HG03280 (cell line): Measurements from ENCODE around the gene CHID1.

Experiments
- ATAC-seq: cut with Tn5 transposase; IDR thresholded peaks from one replicate; pipeline ENCODE4 v1.9.1; 2021; ENCODE audit warnings: mild to moderate bottlenecking, moderate library complexity; ENCODE audit not compliant: unreplicated experiment

Gene CHID1

DNA sequence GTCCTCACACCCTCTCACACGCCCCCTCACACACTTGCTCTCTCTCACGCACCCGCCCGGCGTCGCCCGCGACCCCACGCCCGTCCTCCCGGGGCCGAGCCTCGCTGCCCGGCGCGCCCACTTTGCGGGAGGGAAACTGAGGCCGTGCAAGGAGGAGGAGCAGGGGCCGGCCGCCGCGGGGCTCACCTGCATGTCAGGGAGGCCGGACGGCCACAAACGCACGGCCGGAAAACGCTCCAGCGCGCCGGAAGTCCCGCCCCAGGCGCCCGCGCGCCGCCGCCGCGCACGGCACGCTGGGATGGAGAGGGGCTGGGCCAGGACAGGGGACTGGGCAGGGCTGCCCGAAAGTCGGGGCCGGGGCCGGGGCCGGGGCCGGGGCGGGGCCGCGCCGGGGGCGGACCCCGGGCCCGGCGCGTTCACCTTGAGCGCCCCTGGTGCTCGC, at the start of gene CHID1:
Gene CHID1, minus strand, starts transcription at position 222 of the 442 bp plus-strand sequence. CDS start 5,994 bp downstream, outside the sequence.
- ATAC-seq, result peak; percentile 93

DNA sequence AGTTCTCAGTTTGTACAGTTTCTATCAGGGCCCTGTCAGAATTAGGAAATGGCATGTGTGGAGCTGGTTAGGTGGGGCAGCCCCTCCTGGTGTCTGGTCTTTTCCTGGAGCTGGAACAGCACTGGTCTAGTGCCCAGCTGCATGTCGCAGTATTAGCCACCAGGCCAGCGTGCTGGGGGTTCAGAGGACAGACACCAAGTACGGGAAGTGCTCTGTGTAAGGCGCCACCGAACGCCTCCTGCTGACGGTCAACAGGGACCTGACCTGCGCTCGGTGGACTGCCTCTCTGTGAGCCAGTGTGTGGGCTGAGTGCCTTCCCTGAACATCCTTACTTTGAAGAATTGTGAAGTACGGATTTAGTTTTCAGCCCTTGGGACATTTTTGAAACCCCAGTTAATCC, 49.0 kb upstream of the CHID1 start:
- ATAC-seq, result no peak

DNA sequence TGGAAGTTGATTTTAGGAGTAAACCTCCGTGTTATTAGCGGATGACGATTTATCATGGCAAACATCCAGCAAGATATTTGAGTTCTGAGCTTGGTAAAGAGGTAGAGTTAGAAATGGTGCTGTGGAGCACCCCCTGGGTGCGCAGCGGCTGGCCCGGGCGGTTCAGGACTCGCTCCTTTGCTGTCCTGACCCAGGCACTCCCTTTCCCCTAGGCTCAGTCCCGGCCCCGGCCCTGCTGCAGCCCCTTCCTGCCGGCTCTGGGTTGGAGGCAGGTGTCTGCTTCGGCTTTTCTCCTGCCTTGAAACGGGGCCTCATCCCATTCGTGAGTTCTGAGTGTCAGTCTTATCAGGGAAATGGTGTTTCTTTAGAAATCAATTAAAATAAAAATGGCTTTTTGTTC, 48.4 kb upstream of the CHID1 start:
- no peak for ATAC-seq

DNA sequence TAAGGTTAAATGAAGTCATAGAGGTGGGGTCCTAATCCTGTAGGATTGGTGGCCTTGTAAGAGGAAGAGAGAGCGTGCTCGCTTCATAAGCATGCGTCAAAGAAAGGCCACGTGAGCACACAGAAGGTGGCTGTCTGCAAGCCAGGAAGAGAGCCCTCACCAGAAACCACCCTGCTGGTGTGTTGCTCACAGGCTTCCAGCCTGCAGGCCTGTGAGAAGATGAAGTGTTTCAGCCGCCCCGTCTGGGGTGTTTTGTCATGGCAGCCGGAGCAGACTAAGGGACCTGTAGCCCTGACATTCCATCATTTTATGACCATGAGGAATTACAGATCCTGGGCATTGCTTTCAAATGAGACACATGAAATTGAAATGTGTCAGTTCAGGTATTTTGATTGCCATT, 47.5 kb upstream of the CHID1 start:
- no peak for ATAC-seq

DNA sequence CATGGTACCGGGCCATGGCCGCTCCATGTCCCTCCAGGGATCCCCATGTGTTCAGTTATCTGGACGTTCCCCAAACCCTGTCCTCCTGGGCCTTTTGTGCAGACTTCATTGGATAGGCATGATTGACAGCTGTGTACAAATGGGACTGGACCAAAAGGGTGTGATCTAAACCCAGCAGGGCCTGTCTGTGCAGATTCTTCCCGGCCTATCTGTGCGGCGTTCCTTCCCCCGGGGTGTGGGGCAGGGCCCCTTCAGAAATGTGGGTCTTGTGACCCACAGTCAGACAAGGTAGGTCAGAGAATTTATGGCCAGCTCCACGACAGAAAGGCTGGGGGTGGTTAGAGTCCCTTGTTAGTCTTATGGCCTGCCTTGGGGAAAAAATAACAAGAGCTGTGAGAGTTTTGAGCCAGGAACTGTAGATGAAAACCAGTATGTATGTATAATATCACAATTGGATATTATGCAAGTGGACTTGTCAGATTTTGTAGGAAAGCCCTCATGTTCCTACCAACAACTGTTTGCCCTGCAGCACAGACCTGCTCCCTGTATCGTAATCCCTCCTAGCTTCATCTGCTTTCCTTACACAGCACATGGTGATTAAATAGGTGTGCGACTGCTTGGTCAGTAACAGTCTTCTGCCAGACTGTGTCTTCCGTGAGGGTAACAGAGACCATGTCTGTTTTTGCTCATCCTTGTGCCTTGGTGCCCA, 46.8 kb upstream of the CHID1 start:
- ATAC-seq, result no peak

DNA sequence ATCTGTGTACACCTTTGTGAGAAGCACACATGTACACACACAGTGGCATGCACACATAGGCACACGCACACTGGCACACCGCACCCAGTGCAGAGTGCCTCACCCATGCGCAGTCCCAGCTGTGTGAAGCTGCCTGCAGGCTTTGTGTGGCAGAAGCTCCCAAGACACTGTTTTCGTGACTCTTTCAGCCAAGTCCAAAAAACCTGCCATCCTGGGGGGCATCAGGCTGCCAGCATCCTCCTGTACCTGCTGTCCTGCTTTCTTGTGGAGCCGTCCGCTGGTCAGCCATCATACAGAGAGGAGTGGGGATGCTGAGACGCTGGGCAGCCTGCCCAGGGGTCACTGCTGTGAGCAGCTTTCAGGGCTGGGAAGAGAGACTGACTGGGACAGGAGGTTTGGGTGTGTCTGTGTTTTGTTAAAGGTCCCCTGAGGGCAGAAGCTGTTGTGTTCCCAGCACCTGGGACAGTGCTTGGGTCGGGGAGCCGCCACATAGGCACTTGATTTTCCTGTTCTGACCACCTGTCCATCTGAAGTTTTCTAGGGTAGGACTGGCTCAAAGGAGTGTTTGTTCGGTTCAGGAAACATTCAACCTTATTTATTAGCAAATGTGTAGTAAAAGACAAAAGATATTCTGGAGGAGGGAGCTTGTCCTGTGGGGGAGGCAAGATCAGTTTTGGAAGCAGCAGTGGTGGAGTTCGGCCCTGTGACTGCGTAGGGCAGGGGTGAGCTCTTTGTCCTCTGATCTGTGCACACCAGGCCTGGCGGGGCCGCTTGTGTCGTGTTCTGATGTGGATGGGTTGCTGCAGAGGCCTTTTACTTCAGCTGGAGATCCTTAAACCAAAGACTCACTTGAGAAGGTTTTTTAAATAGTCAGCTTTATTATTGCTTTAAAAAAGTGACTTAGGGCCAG, 44.8 kb upstream of the CHID1 start:
- no peak for ATAC-seq

DNA sequence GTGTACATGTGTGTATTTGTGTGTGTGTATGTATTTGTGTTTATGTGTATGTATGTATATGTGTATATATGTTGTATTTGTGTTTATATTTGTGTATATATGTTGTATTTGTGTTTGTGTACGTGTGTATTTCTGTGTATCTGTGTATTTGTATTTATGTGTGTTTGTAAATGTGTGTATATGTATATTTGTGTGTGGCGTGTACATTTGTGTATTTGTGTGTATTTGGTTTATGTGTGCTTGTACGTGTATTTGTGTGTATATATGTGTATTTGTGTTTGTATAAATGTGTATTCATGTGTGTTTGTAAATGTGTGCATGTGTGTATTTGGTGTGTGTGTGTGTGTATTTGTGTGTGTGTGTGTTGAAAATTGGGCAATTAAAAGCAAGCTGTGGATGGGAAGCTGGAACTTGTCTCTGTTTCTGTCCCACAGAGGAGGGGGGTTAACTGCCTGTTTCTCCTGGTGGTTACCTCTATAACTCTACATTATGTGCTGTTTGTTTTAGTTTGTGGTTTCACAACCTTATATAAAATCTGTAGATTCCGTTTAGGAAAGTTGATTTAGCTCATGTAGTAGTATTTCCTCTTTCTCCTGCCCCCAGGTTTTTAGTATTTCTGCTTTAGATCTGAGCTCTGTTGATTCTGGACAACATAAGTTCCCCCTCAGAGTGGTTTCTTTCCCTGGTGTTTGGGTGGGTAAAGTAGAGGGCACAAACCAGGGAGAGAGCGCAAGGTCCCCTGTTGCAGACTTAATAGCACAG, 44.0 kb upstream of the CHID1 start:
- ATAC-seq, result no peak

DNA sequence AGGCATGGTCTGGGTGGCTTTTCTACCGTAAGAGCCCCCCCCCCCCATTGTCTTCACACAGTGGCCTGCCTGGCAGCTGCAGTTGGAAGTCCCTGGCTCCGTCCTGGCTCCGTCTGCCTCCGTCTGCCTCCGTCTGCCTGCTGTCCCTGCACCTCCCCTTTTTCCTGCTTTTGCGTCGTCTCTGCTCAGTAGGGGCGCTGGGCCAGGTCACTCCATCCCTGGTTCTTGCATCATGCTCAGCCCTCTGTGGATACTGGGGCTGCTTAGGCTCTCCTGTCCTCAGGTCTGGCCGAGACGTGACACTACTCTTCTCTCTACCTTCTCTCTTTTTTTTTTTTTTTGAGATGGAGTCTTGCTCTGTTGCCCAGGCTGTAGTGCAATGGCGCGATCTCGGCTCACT, 42.9 kb upstream of the CHID1 start:
- no peak for ATAC-seq

DNA sequence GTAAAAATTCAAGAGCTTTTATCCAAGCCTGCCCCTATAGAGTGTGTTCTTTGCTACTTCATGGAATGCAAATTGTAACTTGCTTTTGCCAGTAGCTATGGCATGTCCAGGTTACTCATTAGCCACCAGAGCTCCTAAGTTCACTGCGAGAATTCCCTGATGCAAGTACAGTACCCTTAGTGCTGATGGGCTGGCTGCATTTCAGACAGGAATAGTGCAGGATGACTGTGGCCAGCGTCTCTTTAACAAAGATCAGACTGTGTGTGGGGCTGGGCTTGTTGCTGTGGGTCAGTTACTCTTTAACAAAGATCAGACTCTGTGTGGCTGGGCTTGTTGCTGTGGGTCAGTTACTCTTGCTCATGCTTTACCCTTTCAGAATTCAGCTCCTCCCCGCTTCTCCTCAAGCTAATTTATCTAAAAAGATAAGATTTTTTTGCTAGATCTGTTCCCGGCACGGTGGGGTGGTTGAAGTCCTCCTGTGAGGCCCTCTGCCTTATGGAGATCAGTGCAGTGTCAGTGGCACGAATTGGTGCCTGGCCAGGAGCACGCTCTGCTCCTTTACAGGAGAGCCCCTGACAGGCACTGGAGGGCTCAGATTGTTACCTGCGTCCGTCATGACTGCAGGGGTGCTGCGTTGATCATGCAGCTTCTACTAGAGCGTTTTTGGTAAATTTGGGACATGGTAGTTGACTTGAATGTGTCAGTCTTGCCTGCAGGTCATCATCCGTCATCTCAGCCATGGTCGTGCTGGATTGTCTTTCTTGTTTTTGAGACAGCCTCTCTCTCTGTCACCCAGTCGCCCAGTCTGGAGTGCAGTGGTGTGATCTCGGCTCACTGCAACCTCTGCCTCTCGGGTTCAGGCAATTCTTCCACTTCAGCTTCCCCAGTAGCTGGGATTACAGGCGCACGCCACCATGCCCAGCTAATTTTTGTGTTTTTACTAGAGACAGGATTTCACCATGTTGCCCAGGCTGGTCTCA, 42.1 kb upstream of the CHID1 start:
- ATAC-seq, result no peak

DNA sequence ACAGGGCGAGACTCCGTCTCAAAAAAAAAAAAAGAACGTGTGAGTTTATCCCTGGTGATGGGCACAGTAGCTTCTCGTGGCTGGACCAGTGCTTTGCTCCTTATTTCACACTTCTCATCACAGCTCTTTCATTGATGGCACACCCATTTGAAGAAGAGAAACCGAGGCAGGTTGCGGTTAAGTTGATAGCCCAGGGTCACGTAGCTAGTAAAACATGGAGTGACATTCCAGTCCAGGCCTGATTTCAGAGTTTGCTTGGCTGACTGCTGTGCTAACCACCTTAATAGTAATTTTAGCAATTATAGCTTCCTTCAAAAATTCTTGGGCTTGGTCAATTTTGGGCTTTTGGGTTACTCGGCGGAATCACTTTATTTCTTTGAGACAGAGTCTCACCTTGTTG, 40.9 kb upstream of the CHID1 start:
- ATAC-seq, result no peak

DNA sequence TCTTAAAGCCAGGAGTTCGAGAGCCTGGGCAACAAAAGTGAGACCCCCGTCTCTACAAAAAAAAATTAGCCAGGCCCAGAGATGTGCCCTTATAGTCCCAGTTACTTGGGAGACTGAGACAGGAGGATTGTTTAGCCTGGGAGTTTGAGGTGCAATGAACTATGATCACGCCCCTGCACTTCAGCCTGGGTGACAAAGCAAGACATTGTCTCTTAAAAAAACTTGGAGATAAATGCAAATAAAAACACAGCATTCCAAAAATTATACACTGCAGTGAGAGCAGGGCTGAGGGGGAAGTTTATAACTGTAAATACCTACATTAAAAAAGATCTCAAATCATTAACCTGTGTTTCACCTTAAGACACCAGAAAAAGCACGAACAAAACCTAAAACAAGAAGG, 37.1 kb upstream of the CHID1 start:
- ATAC-seq, result no peak

DNA sequence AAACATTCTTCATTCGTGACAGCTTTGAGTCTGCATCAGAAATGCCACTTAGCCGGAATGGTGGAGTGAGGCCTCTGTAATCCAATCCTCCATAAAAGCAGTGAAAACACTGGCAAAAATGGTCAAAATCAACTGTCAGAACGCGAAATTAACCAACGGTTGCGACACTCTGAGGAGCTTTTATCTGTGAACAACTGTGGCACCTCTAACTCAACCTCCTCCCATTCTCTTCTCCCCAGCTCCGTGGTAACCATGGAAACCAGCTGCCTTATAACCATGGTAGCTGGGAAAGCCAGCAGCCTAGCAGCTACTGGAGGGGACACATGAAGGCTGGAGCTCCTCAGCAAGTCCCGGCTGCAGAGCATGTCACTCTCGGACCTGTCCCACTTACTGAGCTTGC, 35.4 kb upstream of the CHID1 start:
- ATAC-seq, result no peak

DNA sequence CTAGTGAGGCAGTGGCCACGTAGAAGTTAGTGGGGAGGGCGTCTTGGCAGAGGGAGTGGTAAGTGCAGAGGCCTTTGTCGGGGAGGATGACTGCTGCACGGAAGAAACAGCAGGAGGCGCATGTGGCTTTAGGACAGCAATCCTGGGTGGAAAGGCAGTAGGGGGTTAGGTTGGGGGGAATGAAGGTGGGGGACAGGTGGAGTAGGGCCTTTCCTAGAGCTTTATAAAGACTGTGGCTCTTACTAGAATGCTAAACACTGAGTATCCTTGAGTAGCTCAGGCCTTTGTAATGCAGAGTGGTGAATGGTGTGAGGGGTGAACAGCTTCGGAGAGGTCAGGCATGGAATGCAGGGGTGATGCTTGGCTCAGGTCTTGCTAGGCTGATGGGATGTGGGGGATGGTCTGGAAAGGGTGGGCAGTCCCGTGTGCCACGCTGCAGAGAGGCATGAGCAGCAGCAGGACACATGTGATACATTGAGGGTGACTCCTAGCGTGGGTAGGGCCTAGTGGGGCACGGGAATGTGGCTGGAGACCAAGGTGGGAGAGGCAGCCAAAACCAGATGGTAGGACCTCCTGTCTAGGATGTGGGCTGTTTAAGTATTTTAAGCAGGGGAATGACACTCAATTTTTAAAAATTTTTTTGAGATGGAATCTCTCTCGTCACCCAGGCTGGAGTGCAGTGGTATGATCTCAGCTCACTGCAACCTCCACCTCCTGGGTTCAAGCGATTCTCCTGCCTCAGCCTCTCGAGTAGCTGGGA, 34.3 kb upstream of the CHID1 start:
- no peak for ATAC-seq

DNA sequence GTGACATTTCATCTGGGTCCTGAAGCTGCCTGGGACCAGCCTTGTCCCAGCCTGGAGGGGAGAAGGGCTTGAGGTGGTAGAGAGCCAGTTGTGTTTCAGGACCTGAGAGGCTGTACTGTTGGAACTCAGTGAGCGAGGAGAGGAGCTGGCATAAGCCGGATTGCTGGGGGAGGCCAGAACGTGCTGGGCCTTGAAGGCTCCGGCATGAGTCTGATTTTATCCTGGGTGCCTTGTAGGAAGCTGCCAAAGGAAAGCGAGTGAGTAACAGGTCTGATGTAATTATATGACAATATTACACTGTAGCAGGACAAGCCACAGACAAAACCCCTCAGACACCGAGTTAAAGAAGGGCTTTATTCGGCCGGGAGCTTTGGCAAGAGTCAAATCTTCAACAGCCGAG, 32.2 kb upstream of the CHID1 start:
- no peak for ATAC-seq

DNA sequence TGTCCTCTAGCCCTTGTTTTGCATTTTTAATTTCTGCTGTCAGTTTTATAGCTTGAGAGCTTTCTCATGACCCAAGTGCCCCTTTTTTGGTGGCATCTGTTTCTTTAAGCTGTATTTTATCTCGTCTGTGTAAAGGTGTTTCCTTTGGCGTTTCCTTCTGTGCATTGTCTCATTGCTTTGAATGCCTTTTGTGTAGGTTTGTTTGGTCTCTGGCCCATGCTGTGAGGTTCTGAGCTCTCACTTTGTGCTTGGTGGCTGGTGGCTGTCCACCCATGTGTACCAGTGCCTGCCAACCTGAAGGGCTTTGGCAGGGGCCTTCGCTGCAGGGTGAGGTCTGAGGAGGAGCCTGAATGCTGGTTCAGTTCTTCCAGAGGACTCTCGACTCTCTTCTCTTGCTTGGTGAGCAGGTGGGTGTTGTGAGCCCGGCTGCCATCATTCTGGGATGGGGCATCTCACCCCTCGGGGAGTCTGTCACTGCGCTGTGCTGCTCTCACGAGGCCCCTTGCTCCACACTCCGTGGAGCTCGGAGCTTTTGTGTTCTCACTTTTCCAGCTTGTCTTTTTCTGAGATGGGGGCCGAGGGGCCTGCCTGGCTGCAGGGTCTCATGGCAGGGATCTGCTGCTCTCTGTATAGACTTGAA, 30.0 kb upstream of the CHID1 start:
- ATAC-seq, result no peak

DNA sequence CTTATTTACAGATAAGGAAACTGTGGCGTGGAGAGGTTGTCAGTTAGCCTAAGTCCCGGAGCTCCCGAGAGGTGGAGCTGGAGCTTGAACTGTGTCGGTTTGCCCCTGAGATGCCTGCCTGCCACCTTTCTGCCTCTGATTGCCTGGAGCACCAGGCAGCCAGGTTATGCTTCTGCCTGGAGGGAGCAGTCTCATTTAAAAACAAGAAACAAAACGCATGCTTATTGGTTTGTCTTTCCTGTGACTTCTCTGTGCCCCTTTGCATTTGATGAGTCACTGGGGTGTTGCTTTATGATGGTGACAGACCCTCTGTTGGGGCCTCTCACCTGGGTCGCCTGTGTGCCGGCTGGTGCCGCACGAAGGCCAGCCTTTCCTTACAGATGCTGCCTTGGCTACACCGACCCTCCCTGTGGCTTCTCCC, 27.2 kb upstream of the CHID1 start:
- ATAC-seq, result no peak

DNA sequence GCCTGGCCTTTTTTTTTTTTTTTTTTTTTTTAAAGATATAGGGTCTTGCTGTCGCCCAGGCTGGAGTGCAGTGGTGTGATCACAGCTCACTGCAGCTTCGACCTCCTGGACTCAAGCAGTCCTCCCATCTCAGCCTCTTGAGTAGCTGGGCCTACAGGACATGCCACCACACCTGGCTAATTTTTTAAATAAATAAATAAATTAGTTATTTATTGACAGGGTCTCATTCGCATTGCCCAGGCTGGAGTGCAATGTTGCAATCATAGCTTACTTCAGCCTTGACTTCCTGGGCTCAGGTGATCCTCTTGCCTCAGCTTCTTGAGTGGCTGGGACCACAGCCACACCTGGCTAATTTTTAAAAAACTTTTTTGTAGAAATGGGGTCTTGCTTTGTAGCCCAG, 25.6 kb upstream of the CHID1 start:
- ATAC-seq, result no peak

DNA sequence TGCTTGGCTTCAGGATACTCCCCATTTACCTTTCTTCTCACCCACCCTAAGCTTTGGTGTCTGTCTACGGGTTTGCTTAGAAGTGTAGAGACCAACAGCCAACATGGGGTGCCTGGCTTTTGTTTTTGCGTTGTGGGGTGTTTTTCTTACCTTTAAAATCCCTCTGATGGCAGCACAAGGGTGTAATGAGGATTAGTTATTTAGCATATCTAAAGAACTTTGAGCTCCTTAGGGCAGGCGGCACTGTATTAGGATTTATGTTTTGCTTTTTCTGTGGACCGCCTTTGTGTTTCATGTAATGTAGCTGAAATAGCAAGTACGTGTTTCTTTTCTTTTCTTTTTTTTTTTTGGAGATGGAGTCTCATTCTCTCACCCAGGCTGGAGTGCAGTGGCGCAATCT, 23.9 kb upstream of the CHID1 start:
- ATAC-seq, result no peak

DNA sequence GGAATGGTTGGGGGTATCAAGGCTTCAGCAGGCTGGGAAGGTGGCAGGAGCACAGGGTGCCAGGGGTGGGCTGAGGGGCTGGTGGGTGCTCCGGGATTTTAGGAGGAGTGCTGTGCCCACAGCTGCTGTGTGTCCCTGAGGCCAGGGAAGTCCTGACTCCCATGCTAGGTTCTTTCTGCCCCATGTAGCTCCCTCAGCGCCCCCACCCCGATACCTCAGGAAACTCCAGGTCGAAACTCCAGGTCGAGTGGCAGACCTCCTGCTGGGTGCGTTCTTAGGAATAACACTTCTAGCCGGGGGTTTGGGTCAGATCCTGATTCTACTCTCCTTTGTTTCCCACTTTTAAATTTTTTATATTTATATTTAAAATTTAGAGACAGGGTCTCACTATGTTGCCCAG, 23.3 kb upstream of the CHID1 start:
- ATAC-seq, result no peak
